ENCODE measurements around the gene DDA1. TPM values are rescaled to one million over a fixed set of nuclear protein-coding genes. Genes with fewer than 3 reads are reported as not detected.

DDA1 gene
- total and polyA plus RNA-seq, 2 of the 13 experiments (the other 11 are each of a cell fraction or from before 2014, with no cell fraction given) = 24.5 to 26.0 TPM

GRCh38 chr19:17306285-17306714 lies 3.1 kb upstream of the DDA1 start (continued):
- TF ChIP-seq PBX3 (CRISPR knock-in tag; IDR thresholded peaks at IDR 0.05; ENCODE audit: borderline replicate concordance) (no peak), ZBTB20 (CRISPR knock-in tag; IDR thresholded peaks at IDR 0.05; ENCODE audit: borderline replicate concordance, low read depth) (0 out of 2 replicates have a peak, but pooled peaks have one; percentile 5), ZFY (CRISPR knock-in tag; IDR thresholded peaks at IDR 0.05) (0 out of 2 replicates have a peak, but pooled peaks have one; percentile 5), DMTF1 (CRISPR knock-in tag; IDR thresholded peaks at IDR 0.05) (no peak), GABPA (IDR thresholded peaks at IDR 0.05; ENCODE audit: low read depth, low read length) (no peak), GABPA (CRISPR knock-in tag; IDR thresholded peaks at IDR 0.05; ENCODE audit: low read depth) (no peak), NR1H2 (CRISPR knock-in tag; IDR thresholded peaks at IDR 0.05; ENCODE audit: borderline replicate concordance, low read depth) (no peak), SYNCRIP (IDR thresholded peaks at IDR 0.05; ENCODE audit: insufficient read depth, low read depth, low read length) (no peak), SUZ12 (IDR thresholded peaks at IDR 0.05; ENCODE audit: low read depth, low read length) (no peak), HNF4A (CRISPR knock-in tag; IDR thresholded peaks at IDR 0.05) (no peak), ZMAT3 (CRISPR knock-in tag; conservative IDR thresholded peaks at IDR 0.05) (no peak), CBX5 (CRISPR knock-in tag; IDR thresholded peaks at IDR 0.05; ENCODE audit: borderline replicate concordance) (no peak), SNAPC4 (CRISPR knock-in tag; IDR thresholded peaks at IDR 0.05) (no peak), ZNF557 (CRISPR knock-in tag; IDR thresholded peaks at IDR 0.05) (0 out of 2 replicates have a peak, but pooled peaks have one; percentile 3)
- TF ChIP-seq, protein P1, sequence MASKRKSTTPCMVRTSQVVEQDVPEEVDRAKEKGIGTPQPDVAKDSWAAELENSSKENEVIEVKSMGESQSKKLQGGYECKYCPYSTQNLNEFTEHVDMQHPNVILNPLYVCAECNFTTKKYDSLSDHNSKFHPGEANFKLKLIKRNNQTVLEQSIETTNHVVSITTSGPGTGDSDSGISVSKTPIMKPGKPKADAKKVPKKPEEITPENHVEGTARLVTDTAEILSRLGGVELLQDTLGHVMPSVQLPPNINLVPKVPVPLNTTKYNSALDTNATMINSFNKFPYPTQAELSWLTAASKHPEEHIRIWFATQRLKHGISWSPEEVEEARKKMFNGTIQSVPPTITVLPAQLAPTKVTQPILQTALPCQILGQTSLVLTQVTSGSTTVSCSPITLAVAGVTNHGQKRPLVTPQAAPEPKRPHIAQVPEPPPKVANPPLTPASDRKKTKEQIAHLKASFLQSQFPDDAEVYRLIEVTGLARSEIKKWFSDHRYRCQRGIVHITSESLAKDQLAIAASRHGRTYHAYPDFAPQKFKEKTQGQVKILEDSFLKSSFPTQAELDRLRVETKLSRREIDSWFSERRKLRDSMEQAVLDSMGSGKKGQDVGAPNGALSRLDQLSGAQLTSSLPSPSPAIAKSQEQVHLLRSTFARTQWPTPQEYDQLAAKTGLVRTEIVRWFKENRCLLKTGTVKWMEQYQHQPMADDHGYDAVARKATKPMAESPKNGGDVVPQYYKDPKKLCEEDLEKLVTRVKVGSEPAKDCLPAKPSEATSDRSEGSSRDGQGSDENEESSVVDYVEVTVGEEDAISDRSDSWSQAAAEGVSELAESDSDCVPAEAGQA (IDR thresholded peaks at IDR 0.05; ENCODE audit: low read depth) = no peak
- TF ChIP-seq, protein P1 (CRISPR knock-in tag; IDR thresholded peaks at IDR 0.05; ENCODE audit: borderline replicate concordance) = no peak; the same call in 1 of the 2 replicates
